ENCODE results near the gene ZNF621.
A peak's percentile ranks its signal among the peaks of the same experiment; 100 is the strongest.

ZNF621 gene

GRCh38 chr3:40524568-40525285 lies at the start of gene ZNF621:
ZNF621 (plus strand) TSS chr3:40524960; CDS start chr3:40525841, 881 bp downstream.
- peak; percentile 89 for DNase-seq

- peak; percentile 78 for DNase-seq
These were observed 48.0 kb upstream of the ZNF621 start, which contains the start of gene ZNF619 for GRCh38 chr3:40476478-40477470. ZNF619 (plus strand) TSS chr3:40477122; CDS start chr3:40477980, 858 bp downstream.

GRCh38 chr3:40477666-40478065 lies 47.1 kb upstream of the ZNF621 start:
- peak; percentile 60 for DNase-seq

- DNase-seq: no peak
These were observed 37.6 kb upstream of the ZNF621 start for GRCh38 chr3:40487172-40487571.

- no peak for DNase-seq
These were observed 33.8 kb upstream of the ZNF621 start for GRCh38 chr3:40490916-40491315.

- DNase-seq: no peak
These were observed 30.1 kb upstream of the ZNF621 start for GRCh38 chr3:40494698-40495097.

GRCh38 chr3:40497288-40497687 lies 27.5 kb upstream of the ZNF621 start:
- no peak for DNase-seq

- DNase-seq: no peak
These were observed 24.8 kb upstream of the ZNF621 start for GRCh38 chr3:40499952-40500351.

GRCh38 chr3:40502034-40502433 lies 22.7 kb upstream of the ZNF621 start:
- DNase-seq: no peak

GRCh38 chr3:40504636-40505430 lies 19.9 kb upstream of the ZNF621 start:
- DNase-seq: peak; percentile 84

- DNase-seq: peak; percentile 35
These were observed 18.9 kb upstream of the ZNF621 start, which contains the start of gene ZNF620 for GRCh38 chr3:40505599-40506462. ZNF620 (plus strand) TSS chr3:40506039; CDS start chr3:40506353, 314 bp downstream.

GRCh38 chr3:40511031-40511718 lies 13.6 kb upstream of the ZNF621 start:
- DNase-seq: peak; percentile 36

- no peak for DNase-seq
These were observed 8.6 kb upstream of the ZNF621 start for GRCh38 chr3:40516201-40516600.

GRCh38 chr3:40518067-40518466 lies 6.7 kb upstream of the ZNF621 start:
- no peak for DNase-seq

GRCh38 chr3:40518848-40519247 lies 5.9 kb upstream of the ZNF621 start:
- no peak for DNase-seq

- DNase-seq: no peak
These were observed 3.5 kb upstream of the ZNF621 start for GRCh38 chr3:40521254-40521653.

- no peak for DNase-seq
These were observed 979 bp upstream of the ZNF621 start for GRCh38 chr3:40523781-40524180.

GRCh38 chr3:40524222-40524567 lies 565 bp upstream of the ZNF621 start:
- no peak for DNase-seq

- no peak for DNase-seq
These were observed 3.7 kb downstream of the ZNF621 start for GRCh38 chr3:40528426-40528825.

- DNase-seq: no peak
These were observed 7.5 kb downstream of the ZNF621 start for GRCh38 chr3:40532252-40532651.

- no peak for DNase-seq
These were observed 9.5 kb downstream of the ZNF621 start for GRCh38 chr3:40534283-40534682.
